ENCODE measurements around the gene CNTFR. TPM values are rescaled to one million over a fixed set of nuclear protein-coding genes. Genes with fewer than 3 reads are reported as not detected.
A peak's percentile ranks its signal among the peaks of the same experiment; 100 is the strongest.

CNTFR gene
- polyA plus RNA-seq, 1 donor (not counting 4 experiments of a cell fraction or from before 2014, with no cell fraction given) = 0.42 TPM

- peaks cover 72% of the 10 kb centered on the region for H3K27me3 ChIP-seq (ENCODE audit: control insufficient read depth, extremely low read depth, insufficient read depth, low read length)
These were observed 1.1 kb upstream of the CNTFR start for GRCh38 chr9:34590381-34591247.

GRCh38 chr9:34588671-34589635 lies 571 bp downstream of the CNTFR start:
- Histone ChIP-seq H3K4me1 (ENCODE audit: control insufficient read depth, extremely low read depth, insufficient read depth, low read length) (peaks cover 8% of the 10 kb centered on the region), H3K9me3 (ENCODE audit: control insufficient read depth, low read depth, low read length) (peaks cover 3% of the 10 kb centered on the region), H3K9me1 (ENCODE audit: control insufficient read depth, extremely low read depth, insufficient read depth, low read length) (no peaks in the 10 kb centered on the region), H3K4me3 (ENCODE audit: control insufficient read depth in 2 of 3, extremely low read depth in 1 of 3, insufficient read depth in 2 of 3, low read depth in 1 of 3, low read length in 3 of 3) (peak overlapping the region in 1 of 3 experiments; percentile 15), H4K20me1 (ENCODE audit: control insufficient read depth, extremely low read depth, insufficient read depth, low read length) (no peaks in the 10 kb centered on the region), H3K36me3 (ENCODE audit: control insufficient read depth in 2 of 2, extremely low read depth in 1 of 2, insufficient read depth in 2 of 2, low read length in 2 of 2) (no peaks in the 10 kb centered on the region), H3K79me2 (ENCODE audit: control insufficient read depth, insufficient read depth, low read length) (no peaks in the 10 kb centered on the region), H3K27me3 (ENCODE audit: control insufficient read depth, extremely low read depth, insufficient read depth, low read length) (peaks cover 85% of the 10 kb centered on the region), H2AFZ (ENCODE audit: control insufficient read depth, low read length) (no peak overlapping the region), H3K27ac (ENCODE audit: control insufficient read depth, insufficient read depth, low read length) (no peak overlapping the region), H3K4me2 (ENCODE audit: control insufficient read depth, extremely low read depth, insufficient read depth, low read depth, low read length) (peak overlapping the region; percentile 68), H3K9ac (ENCODE audit: control insufficient read depth, extremely low read depth, insufficient read depth, low read length) (no peak overlapping the region)
- TF ChIP-seq CTCF (optimal IDR thresholded peaks at IDR 0.05 in 1 of 3, IDR thresholded peaks at IDR 0.05 in 1 of 3, conservative IDR thresholded peaks at IDR 0.05 in 1 of 3; ENCODE audit: extremely low read depth in 1 of 3, insufficient read depth in 2 of 3, low read length in 3 of 3) = no peak
- TF ChIP-seq EZH2 (IDR thresholded peaks at IDR 0.05; ENCODE audit: low read length) = peak; percentile 94
- no peak for FAIRE-seq
- dilution Hi-C loops (cut with MboI; ENCODE audit: extremely low pct_ligation_motif_present, low sequenced_read_pairs) = no loop called here
- no peak for DNase-seq (ENCODE audit: low read depth, low spot score)

More at GRCh38 chr9:34590381-34591247, 1.1 kb upstream of the CNTFR start:
- no peak for FAIRE-seq
- no peaks in the 10 kb centered on the region for H3K9me3 ChIP-seq (ENCODE audit: control insufficient read depth, low read depth, low read length)
- H2AFZ ChIP-seq (ENCODE audit: control insufficient read depth, low read length) = no peak overlapping the region
- peak overlapping the region; percentile 14 to 50 (median 24) for H3K4me3 ChIP-seq (ENCODE audit: control insufficient read depth in 2 of 3, extremely low read depth in 1 of 3, insufficient read depth in 2 of 3, low read depth in 1 of 3, low read length in 3 of 3)
- H3K27ac ChIP-seq (ENCODE audit: control insufficient read depth, insufficient read depth, low read length) = no peak overlapping the region
- no peak for DNase-seq (ENCODE audit: low read depth, low spot score)
- H3K36me3 ChIP-seq (ENCODE audit: control insufficient read depth in 2 of 2, extremely low read depth in 1 of 2, insufficient read depth in 2 of 2, low read length in 2 of 2) = no peaks in the 10 kb centered on the region
- H3K4me2 ChIP-seq (ENCODE audit: control insufficient read depth, extremely low read depth, insufficient read depth, low read depth, low read length) = peak overlapping the region; percentile 68
- H4K20me1 ChIP-seq (ENCODE audit: control insufficient read depth, extremely low read depth, insufficient read depth, low read length) = no peaks in the 10 kb centered on the region
- no peaks in the 10 kb centered on the region for H3K9me1 ChIP-seq (ENCODE audit: control insufficient read depth, extremely low read depth, insufficient read depth, low read length)
- H3K79me2 ChIP-seq (ENCODE audit: control insufficient read depth, insufficient read depth, low read length) = no peaks in the 10 kb centered on the region
- dilution Hi-C loops (cut with MboI; ENCODE audit: extremely low pct_ligation_motif_present, low sequenced_read_pairs) = no loop called here
- H3K9ac ChIP-seq (ENCODE audit: control insufficient read depth, extremely low read depth, insufficient read depth, low read length) = no peak overlapping the region
- TF ChIP-seq EZH2 (IDR thresholded peaks at IDR 0.05; ENCODE audit: low read length) (no peak), CTCF (optimal IDR thresholded peaks at IDR 0.05 in 1 of 3, IDR thresholded peaks at IDR 0.05 in 1 of 3, conservative IDR thresholded peaks at IDR 0.05 in 1 of 3; ENCODE audit: extremely low read depth in 1 of 3, insufficient read depth in 2 of 3, low read length in 3 of 3) (no peak)
- H3K4me1 ChIP-seq (ENCODE audit: control insufficient read depth, extremely low read depth, insufficient read depth, low read length) = peaks cover 8% of the 10 kb centered on the region
